MM.1S (cell line): Measurements from ENCODE around the gene WBP1.

Source experiments
- DNase-seq: peaks from one replicate; pipeline ENCODE4 v3.0.0-alpha.2; 2015
- H2AFZ ChIP-seq: fragments of 300-600 bp; sonication (generic); 2 replicates; pipeline ENCODE4 v1.6.0; 2016; ENCODE audit warnings: antibody characterized with exemption, low read length
- H3F3A ChIP-seq: fragments of 300-600 bp; sonication (generic); 2 replicates; pipeline ENCODE4 v1.6.1; 2016; ENCODE audit warnings: mild to moderate bottlenecking, antibody characterized with exemption, low read length, moderate library complexity, mixed read lengths; ENCODE audit not compliant: insufficient read depth
- H3K27ac ChIP-seq: fragments of 300-600 bp; sonication (generic); 2 replicates; pipeline ENCODE4 v1.5.1; 2016; ENCODE audit warnings: mild to moderate bottlenecking, low read length
- H3K27me3 ChIP-seq: fragments of 300-600 bp; sonication (generic); replicated peaks from 2 replicates; pipeline ENCODE4 v1.6.0; 2016; ENCODE audit warnings: low read length; ENCODE audit not compliant: insufficient read depth
- H3K36me3 ChIP-seq: fragments of 300-600 bp; sonication (generic); replicated peaks from 2 replicates; pipeline ENCODE4 v1.6.1; 2016; ENCODE audit warnings: mild to moderate bottlenecking, low read length, mixed read lengths; ENCODE audit not compliant: insufficient read depth
- H3K4me1 ChIP-seq: fragments of 300-600 bp; sonication (generic); 2 replicates; pipeline ENCODE4 v1.6.1; 2016; ENCODE audit warnings: low read length, mixed read lengths
- H3K4me2 ChIP-seq: fragments of 300-600 bp; sonication (generic); 2 replicates; pipeline ENCODE4 v1.6.0; 2016; ENCODE audit warnings: low read depth, low read length
- H3K4me3 ChIP-seq: fragments of 300-600 bp; sonication (generic); 2 replicates; pipeline ENCODE4 v1.5.1; 2016; ENCODE audit warnings: low read length, mixed read lengths
- H3K79me2 ChIP-seq: fragments of 300-600 bp; sonication (generic); 2 replicates; pipeline ENCODE4 v1.6.1; 2016; ENCODE audit warnings: mixed run types, low read length, mixed read lengths
- H3K9ac ChIP-seq: fragments of 300-600 bp; sonication (generic); 2 replicates; pipeline ENCODE4 v1.6.1; 2016; ENCODE audit warnings: low read length, mixed read lengths
- H3K9me2 ChIP-seq: fragments of 300-600 bp; sonication (generic); replicated peaks from 2 replicates; pipeline ENCODE4 v1.6.1; 2016; ENCODE audit warnings: mild to moderate bottlenecking, low read length, mixed read lengths; ENCODE audit not compliant: insufficient read depth
- H3K9me3 ChIP-seq: fragments of 300-600 bp; sonication (generic); replicated peaks from 2 replicates; pipeline ENCODE4 v1.6.1; 2016; ENCODE audit warnings: mild to moderate bottlenecking, low read length, mixed read lengths; ENCODE audit not compliant: insufficient read depth
- H4K20me1 ChIP-seq: fragments of 300-600 bp; sonication (generic); 2 replicates; pipeline ENCODE4 v1.6.1; 2016; ENCODE audit warnings: mild to moderate bottlenecking, low read length, moderate library complexity, mixed read lengths; ENCODE audit not compliant: insufficient read depth
- EZH2 ChIP-seq: fragments of 300-600 bp; sonication (generic); optimal IDR thresholded peaks from 2 replicates; pipeline ENCODE3; 2017; ENCODE audit warnings: low read depth, mild to moderate bottlenecking, antibody characterized with exemption, low read length, mixed read lengths
- EZH2phosphoT487 ChIP-seq: fragments of 300-600 bp; sonication (generic); IDR thresholded peaks from 2 replicates; pipeline ENCODE4 v1.6.1; 2018; ENCODE audit warnings: antibody characterized with exemption, low read length
- TF ChIP-seq, protein P1 (sequence below): fragments of 300-600 bp; sonication (generic); IDR thresholded peaks from 2 replicates; pipeline ENCODE4 v1.5.1; 2016; ENCODE audit warnings: antibody characterized with exemption, low read length, mixed read lengths

WBP1 gene

DNA sequence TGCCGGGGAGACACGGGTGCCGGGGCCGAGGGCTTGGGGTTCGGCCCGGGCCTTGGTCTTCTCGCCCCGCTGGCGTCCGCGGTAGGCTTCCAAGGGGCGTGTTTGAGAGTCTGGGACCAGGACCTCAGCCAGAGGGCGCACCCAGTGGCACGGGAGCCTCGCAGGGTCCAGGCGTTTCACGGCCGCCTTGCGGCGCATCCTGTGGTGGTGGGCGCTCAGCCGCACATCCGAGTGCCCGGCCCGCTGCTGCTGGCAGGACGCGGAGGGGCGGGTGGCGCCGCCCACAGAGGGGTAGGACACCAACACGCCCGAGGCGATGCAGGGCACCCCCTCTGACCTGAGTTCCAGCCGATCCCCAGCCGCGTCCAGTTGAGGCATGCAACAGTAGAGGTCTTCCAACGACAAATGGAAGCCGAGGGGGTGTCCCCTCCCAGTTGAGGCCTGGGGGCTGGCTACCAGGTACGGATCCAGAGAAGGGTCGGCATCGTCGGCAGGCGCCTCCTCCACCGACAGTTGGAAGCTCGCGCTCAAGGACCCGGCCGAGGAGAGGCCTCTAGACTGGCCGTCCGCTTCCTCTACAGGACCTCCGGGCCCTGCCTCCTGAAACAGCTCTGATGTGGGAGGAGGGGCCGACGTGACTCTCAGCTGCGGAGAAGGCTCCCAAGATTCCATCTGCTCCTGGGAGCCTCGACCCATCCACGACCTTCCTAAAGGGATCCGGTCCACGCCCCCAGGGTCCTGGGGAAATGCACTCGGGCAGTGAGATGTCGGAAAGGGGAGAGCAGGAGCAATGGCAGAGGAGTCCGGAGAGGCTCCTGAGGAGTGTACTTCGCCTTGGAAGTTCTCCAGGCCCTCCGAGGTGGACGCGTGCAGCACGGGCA, 43.1 kb upstream of the WBP1 start:
- H3K27me3 ChIP-seq: no peaks in the 10 kb centered on the region
- no peak overlapping the region for H3K9ac ChIP-seq
- DNase-seq: no peak
- TF ChIP-seq, protein P1, sequence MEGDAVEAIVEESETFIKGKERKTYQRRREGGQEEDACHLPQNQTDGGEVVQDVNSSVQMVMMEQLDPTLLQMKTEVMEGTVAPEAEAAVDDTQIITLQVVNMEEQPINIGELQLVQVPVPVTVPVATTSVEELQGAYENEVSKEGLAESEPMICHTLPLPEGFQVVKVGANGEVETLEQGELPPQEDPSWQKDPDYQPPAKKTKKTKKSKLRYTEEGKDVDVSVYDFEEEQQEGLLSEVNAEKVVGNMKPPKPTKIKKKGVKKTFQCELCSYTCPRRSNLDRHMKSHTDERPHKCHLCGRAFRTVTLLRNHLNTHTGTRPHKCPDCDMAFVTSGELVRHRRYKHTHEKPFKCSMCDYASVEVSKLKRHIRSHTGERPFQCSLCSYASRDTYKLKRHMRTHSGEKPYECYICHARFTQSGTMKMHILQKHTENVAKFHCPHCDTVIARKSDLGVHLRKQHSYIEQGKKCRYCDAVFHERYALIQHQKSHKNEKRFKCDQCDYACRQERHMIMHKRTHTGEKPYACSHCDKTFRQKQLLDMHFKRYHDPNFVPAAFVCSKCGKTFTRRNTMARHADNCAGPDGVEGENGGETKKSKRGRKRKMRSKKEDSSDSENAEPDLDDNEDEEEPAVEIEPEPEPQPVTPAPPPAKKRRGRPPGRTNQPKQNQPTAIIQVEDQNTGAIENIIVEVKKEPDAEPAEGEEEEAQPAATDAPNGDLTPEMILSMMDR: no peak
- TF ChIP-seq EZH2: no peak
- no peak overlapping the region for H3K27ac ChIP-seq
- H3K4me2 ChIP-seq: peak overlapping the region; percentile 71; the same call in 1 of the 2 replicates
- no peaks in the 10 kb centered on the region for H3F3A ChIP-seq
- peaks cover 24% of the 10 kb centered on the region for H3K4me1 ChIP-seq
- no peaks in the 10 kb centered on the region for H4K20me1 ChIP-seq
- no peaks in the 10 kb centered on the region for H3K36me3 ChIP-seq
- no peaks in the 10 kb centered on the region for H3K9me2 ChIP-seq
- no peaks in the 10 kb centered on the region for H3K9me3 ChIP-seq
- H2AFZ ChIP-seq: peak overlapping the region; percentile 69; the same call in 1 of the 2 replicates
- H3K4me3 ChIP-seq: peak overlapping the region; percentile 50
- H3K79me2 ChIP-seq: no peaks in the 10 kb centered on the region

DNA sequence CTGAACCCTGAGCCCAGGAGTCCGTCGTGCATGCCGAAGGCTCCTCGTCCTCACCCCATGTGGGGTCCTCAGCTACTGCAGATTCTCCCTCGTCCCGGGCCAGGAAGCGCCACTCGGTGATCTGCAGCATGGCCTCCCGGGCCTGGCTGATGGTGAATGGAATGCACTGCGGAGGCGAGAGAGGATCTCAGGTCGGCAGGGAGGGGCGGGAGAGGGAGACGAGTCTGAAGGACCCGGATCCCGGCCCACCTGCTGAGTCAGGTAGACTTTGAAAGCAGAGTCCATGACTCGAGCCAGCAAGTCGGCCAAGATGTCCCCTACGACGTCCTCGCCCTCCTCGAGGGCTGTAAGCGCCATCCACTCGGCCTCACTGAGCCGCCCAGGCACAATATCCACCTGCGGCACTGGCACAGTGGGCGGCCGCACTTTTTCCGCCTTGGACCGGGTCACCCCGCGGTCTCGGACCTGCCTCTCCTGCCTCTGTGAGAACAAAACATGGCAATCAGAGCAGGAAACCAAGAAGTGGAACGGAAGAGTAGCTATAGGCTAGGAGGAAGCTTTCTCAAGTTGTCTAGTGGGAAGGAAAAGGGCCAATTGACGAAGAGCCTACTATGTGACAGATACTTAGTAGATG, 42.4 kb upstream of the WBP1 start:
- no peaks in the 10 kb centered on the region for H4K20me1 ChIP-seq
- H3K4me3 ChIP-seq: no peak overlapping the region
- no peaks in the 10 kb centered on the region for H3K79me2 ChIP-seq
- no peak for DNase-seq
- no peak overlapping the region for H3K27ac ChIP-seq
- H3F3A ChIP-seq: no peaks in the 10 kb centered on the region
- no peaks in the 10 kb centered on the region for H3K36me3 ChIP-seq
- peaks cover 26% of the 10 kb centered on the region for H3K4me1 ChIP-seq
- H2AFZ ChIP-seq: 0 out of 2 replicates have a peak overlapping the region, but pooled peaks have one; percentile 69
- H3K9me3 ChIP-seq: no peaks in the 10 kb centered on the region
- no peak overlapping the region for H3K9ac ChIP-seq
- H3K4me2 ChIP-seq: peak overlapping the region; percentile 71; the same call in 1 of the 2 replicates
- no peaks in the 10 kb centered on the region for H3K27me3 ChIP-seq
- TF ChIP-seq, protein P1: no peak
- TF ChIP-seq EZH2phosphoT487 (no peak), EZH2 (no peak)
- H3K9me2 ChIP-seq: no peaks in the 10 kb centered on the region

DNA sequence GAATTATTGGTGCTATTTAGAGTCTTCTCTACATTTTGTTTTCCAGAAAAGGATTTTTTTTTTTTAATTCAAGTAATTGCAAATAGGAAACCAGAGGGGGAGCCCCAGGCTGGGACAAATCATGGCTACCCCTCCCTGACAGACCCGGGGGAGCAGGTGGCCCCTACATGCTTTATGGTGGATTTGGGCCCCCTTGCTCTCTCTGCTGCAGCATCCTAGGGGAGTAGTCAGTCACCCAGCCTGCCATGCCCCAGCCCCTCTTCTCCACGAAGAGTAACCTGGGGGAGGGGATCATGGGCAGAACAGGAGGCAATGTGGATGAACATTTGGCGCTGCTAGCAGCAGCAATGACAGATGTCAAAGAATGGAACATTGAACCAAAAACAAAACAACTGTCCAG, 41.5 kb upstream of the WBP1 start:
- Histone ChIP-seq H3K27me3 (no peaks in the 10 kb centered on the region), H3K4me1 (peaks cover 22% of the 10 kb centered on the region), H3K27ac (no peak overlapping the region), H3F3A (peaks cover 6% of the 10 kb centered on the region; the same call in 1 of the 2 replicates), H3K36me3 (no peaks in the 10 kb centered on the region), H3K9ac (no peak overlapping the region), H2AFZ (no peak overlapping the region), H3K79me2 (no peaks in the 10 kb centered on the region), H4K20me1 (no peaks in the 10 kb centered on the region), H3K4me3 (no peak overlapping the region), H3K9me2 (no peaks in the 10 kb centered on the region), H3K9me3 (no peaks in the 10 kb centered on the region), H3K4me2 (no peak overlapping the region)
- TF ChIP-seq, protein P1: peak; percentile 17; the same call in 1 of the 2 replicates
- TF ChIP-seq EZH2 (no peak), EZH2phosphoT487 (no peak)
- no peak for DNase-seq
